GM18519 (cell line): ENCODE measurements around the gene KRT72.

Source experiments
- ATAC-seq: cut with Tn5 transposase; IDR thresholded peaks from one replicate; pipeline ENCODE4 v1.9.1; 2021; ENCODE audit warnings: mild to moderate bottlenecking, moderate library complexity; ENCODE audit not compliant: unreplicated experiment, low FRiP score

Gene KRT72

DNA sequence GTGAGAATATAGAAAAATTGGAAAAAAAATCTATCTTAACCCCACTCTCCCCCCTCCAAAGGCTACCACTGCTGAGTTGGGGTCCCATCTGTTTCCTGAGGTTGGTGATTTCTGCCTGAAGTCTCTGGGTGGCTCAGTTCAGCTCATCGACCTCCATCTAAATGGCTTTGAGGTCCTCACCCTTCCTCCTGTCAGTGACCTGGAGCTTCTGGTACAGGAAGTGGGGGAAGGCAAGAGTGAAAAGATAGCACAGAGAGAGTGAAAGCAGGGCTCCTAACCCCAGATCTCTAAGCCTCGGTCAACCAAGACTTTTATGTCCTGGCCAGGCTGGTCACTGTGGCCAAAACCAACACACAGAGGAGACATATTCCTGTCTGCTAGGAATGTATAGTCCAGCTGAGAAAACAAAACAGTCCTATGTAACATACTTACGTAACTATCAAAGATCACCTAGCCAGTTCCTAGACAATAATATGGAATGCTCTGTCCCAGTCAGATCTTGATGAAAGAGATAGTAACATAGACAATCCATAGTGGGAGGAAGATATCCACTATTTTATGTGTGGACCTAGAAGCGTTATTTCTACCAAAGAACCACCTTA, 29.4 kb upstream of the KRT72 start:
- ATAC-seq, result no peak

DNA sequence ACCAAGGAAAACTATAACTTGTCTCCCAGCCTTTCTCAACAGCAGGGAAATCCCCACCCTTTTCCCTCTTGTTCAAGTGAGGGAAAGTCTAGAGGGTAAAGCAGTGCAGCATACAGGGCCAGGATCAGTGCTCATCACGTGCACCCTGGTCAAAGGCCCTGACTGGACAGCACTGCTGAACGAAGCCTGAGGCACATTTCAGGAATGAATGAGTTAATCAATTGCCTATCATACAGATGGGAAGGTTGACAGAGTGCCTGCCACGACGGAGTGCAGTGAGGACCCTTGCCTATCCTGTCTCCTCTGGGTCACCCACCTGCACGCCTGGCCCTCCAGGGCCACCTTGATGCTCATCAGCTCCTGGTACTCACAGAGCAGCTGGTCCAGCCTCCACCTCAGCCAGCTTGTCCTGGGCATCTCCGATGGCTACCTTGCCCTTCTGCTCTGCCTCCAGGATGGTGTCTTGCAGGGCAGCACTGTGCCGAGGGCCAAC, 28.8 kb upstream of the KRT72 start:
- no peak for ATAC-seq

GRCh38 chr12:52629281-52630007, 28.2 kb upstream of the KRT72 start:
- no peak for ATAC-seq

- ATAC-seq, result no peak
Measured at GRCh38 chr12:52628841-52629240, 27.6 kb upstream of the KRT72 start.

- no peak for ATAC-seq
Measured at GRCh38 chr12:52628111-52628507, 26.8 kb upstream of the KRT72 start.

GRCh38 chr12:52627395-52628110, 26.3 kb upstream of the KRT72 start:
- ATAC-seq, result no peak

DNA sequence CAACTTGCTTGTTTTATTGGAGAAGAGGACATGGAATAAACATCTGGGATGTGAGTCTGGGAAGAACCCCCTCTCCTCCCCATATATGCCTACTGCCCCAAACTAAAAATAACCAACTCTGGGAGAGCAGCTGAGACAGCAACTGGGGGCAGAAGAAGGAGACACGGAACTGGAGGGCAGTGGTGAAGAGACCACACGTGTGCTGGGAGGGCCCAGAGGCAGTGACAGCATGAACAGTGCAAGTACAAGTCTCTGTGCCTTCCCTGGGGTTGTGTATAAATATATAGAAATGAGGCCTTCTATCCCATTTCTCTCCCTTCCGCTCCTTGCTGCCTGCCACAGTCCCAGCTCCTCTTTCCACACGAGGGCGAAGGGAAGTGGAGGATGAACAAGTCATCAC, 21.1 kb upstream of the KRT72 start:
- ATAC-seq, result no peak

GRCh38 chr12:52618866-52619265, 17.6 kb upstream of the KRT72 start:
- no peak for ATAC-seq

DNA sequence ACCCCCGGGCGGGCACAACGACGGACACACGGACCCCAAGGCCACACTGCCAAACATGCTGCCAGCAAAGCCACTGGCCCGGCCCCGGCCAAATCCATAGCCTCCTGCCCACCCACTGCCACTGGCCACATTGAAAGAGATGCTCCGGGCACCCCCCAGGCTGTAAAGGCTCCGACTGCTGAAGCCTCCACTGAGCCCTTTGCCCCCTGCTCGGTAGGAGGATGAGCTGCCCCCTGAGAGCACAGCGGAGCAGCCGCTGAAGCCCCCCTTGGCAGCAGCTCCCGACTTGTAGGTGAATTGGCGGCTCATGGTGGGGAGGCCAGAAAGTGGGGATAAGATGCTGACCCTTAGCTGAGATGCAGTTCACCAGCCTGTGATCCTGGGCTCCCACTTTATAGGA, 17.0 kb upstream of the KRT72 start, which contains the start of gene KRT73:
Gene KRT73 (minus strand): TSS at position 344 of the 400 bp plus-strand sequence. CDS start 35 bp downstream, at position 309.
- ATAC-seq, result no peak

DNA sequence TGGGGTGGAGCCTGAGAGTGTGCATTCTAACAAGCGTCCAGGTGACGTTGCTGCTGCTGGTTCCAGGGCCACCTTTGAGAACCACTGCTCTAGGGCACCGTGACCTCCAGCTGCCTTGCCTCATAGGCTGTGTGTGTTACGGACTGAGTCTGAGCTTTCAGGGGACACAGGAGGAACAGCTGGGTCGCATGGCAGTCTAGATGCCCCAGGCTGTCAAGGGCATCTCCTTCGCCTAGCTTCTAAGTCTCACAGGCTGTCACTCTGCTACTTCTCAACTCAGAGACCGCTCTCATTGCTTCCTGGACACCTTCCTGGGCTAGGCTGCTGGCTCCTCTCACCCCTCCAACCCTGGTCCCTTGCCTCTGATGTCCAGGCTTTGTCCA, 16.1 kb upstream of the KRT72 start:
- no peak for ATAC-seq

GRCh38 chr12:52616680-52617402, 15.6 kb upstream of the KRT72 start:
- ATAC-seq, result no peak

DNA sequence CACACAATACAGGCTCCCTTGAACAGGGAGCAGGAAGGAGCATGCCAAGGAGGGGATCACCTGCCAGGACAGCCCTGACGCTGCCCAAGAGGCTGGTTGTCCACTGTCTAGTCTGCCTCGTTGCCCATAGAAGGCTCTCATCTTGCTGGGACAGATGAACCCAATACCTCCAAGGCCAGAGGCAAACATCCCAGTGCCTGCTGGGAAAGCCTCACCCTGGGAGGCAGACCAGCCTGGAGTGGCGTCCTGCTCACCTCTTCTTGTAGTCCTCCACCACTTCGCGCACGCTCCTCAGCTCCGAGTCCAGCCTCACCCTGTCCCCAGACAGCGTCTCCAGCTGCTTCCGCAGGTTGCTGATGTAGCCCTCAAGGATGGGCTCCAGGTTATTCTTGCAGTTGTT, 14.6 kb upstream of the KRT72 start:
- no peak for ATAC-seq

GRCh38 chr12:52615208-52615868, 14.1 kb upstream of the KRT72 start:
- ATAC-seq, result no peak

- no peak for ATAC-seq
Measured at GRCh38 chr12:52614381-52615207, 13.3 kb upstream of the KRT72 start.

- ATAC-seq, result no peak
Measured at GRCh38 chr12:52613384-52614030, 12.2 kb upstream of the KRT72 start.

- ATAC-seq, result no peak
Measured at GRCh38 chr12:52612431-52613383, 11.4 kb upstream of the KRT72 start.

DNA sequence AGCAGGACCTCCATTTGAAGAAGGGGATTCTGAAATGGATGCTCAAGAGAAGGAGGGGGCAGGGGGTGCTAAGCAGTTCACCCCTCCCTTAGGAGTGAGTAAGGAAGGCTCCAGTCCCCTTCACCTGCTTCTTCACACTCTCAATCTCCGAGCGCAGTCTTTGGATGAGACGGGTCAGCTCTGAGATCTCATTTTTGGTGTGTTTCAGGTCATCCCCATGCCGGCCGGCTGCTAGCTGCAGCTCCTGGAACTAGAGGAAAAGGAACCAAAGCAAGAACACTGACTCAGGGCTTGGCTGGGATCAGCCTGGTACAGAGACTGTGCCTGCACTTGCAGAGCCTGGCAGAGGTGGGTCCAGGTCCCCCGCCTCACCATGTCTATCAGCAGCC, 9.8 kb upstream of the KRT72 start:
- ATAC-seq, result no peak
